ENCODE results near the gene HIF3A. TPM values are rescaled to one million over a fixed set of nuclear protein-coding genes. Genes with fewer than 3 reads are reported as not detected.

Gene HIF3A
- total RNA-seq, 4 donors from 2014 or later: 18.4 to 262 (median 91.2) TPM

DNA sequence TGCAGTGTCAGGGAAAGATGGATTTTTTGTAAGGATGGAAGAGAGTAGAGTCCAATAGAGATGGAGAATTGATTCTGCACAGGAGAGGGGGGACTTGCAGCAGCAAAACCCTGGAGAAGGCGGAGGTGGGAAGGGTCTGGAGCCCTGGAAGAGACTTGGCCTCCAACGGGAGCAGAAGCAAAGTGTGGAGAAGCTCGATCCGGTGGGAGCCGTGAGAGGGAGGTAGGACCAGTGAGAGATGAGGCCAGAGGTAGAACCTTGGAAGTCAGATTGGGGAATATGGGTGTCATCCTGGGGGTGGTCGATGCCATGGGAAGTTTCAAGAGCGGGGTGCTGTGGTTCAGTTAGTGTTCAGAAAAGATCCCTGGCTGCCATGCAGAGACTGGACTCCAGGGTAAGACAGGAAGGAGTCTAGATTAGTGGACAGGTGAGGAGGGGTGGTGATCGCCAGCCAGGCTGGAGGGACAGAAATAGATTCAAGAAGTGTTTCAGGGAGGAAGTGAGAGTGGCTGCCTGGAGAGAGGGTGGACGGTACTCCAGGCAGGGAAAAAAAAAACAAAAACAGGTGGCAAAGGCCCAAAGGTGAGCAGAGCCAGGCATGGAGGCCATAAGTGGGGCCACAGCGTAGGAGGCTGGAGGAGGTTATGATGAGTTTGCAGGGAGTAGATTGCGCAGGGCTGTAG lies 52.6 kb downstream of the HIF3A start:
- H3K4me3 ChIP-seq: no peak overlapping the region

DNA sequence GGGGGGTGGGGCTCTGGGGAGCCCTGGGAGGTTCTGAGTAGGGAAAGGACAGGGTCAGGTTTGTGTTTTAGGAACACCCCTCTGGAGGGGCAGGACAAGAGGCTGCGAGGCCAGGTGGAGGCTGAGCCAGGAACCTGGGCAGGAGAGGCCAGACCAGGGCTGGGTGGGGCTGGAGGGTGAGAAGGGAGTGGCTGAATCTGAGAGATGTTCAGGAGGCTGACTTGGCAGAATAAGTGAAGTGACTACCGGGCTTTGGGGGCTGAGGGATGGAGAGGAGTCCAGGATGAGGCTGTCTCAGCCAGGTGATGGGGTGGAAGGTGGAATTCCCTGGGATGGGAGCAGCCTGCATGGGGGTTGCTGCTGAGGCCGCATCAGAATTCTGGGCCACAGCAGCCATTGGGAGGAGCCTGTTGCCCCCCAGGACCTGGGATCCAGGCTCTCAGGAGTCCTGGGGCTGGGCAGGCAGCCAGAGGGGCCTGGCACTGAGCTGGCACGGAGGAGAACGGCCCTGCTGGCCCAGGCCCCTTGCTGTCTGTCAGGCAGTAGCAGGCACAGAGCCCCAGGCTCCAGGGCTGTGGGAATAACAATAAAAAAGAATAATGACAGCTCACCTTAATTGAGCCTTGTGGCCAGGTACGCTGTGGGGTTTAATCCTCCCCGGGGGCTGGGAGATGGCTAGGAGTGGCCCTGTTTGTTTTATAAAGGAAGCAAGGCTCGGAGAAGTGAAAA lies 53.4 kb downstream of the HIF3A start:
- Histone ChIP-seq H3K36me3 (peaks cover 0 to 24% (median 0%) of the 10 kb centered on the region in 3 donors), H3K9me3 (no peaks in the 10 kb centered on the region), H3K4me3 (peak overlapping the region in 2 of 4 donors; percentile 6 to 8), H3K27ac (peak overlapping the region; percentile 45 to 75 (median 68)), H3K27me3 (no peaks in the 10 kb centered on the region), H3K4me1 (peaks cover 4 to 55% (median 26%) of the 10 kb centered on the region in 4 donors)
- DNase-seq: peak in 1 of 3 donors; percentile 27
- TF ChIP-seq, protein P1, sequence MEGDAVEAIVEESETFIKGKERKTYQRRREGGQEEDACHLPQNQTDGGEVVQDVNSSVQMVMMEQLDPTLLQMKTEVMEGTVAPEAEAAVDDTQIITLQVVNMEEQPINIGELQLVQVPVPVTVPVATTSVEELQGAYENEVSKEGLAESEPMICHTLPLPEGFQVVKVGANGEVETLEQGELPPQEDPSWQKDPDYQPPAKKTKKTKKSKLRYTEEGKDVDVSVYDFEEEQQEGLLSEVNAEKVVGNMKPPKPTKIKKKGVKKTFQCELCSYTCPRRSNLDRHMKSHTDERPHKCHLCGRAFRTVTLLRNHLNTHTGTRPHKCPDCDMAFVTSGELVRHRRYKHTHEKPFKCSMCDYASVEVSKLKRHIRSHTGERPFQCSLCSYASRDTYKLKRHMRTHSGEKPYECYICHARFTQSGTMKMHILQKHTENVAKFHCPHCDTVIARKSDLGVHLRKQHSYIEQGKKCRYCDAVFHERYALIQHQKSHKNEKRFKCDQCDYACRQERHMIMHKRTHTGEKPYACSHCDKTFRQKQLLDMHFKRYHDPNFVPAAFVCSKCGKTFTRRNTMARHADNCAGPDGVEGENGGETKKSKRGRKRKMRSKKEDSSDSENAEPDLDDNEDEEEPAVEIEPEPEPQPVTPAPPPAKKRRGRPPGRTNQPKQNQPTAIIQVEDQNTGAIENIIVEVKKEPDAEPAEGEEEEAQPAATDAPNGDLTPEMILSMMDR (IDR thresholded peaks at IDR 0.05): no peak
- no peak for TF ChIP-seq POLR2A (IDR thresholded peaks at IDR 0.05)

More for the DNA sequence above, 52.6 kb downstream of the HIF3A start:
- Histone ChIP-seq H3K9me3 (no peaks in the 10 kb centered on the region), H3K4me1 (peaks cover 4 to 51% (median 26%) of the 10 kb centered on the region in 4 donors), H3K36me3 (peaks cover 0 to 17% (median 0%) of the 10 kb centered on the region in 3 donors), H3K27me3 (no peaks in the 10 kb centered on the region), H3K27ac (peak overlapping the region; percentile 45 to 75 (median 68))
- peak in 1 of 3 donors; percentile 31 for DNase-seq
- TF ChIP-seq, protein P1 (IDR thresholded peaks at IDR 0.05): no peak
- TF ChIP-seq POLR2A (IDR thresholded peaks at IDR 0.05): no peak

DNA sequence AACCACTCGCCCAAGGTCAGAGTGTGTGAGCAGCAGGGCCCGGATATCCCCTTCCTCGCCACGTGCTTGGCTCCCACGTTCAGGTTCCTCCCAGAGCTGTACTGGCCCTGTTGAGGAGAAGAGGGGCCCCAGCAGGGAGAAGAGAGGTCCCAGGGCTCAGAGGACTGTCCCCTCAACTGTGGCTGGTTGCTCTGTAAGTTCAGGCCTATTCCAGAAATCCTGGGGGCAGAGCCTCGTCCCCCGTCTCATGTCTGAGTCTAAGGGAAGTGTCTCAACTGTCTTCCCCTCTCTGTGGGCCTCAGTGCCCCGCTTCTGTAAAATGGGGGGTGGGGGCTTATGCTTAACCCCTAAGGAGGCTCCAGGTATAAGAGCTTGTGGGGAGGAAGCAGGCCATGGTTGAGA lies 53.9 kb downstream of the HIF3A start:
- H3K36me3 ChIP-seq: peaks cover 0 to 30% (median 0%) of the 10 kb centered on the region in 3 donors
- no peaks in the 10 kb centered on the region for H3K9me3 ChIP-seq
- TF ChIP-seq, protein P1 (IDR thresholded peaks at IDR 0.05): no peak
- no peak for TF ChIP-seq POLR2A (IDR thresholded peaks at IDR 0.05)
- DNase-seq: peak; percentile 50 to 70 (median 59)
- no peaks in the 10 kb centered on the region for H3K27me3 ChIP-seq
- H3K27ac ChIP-seq: peak overlapping the region; percentile 45 to 75 (median 68)
- peaks cover 4 to 61% (median 28%) of the 10 kb centered on the region in 4 donors for H3K4me1 ChIP-seq
- H3K4me3 ChIP-seq: no peak overlapping the region

DNA sequence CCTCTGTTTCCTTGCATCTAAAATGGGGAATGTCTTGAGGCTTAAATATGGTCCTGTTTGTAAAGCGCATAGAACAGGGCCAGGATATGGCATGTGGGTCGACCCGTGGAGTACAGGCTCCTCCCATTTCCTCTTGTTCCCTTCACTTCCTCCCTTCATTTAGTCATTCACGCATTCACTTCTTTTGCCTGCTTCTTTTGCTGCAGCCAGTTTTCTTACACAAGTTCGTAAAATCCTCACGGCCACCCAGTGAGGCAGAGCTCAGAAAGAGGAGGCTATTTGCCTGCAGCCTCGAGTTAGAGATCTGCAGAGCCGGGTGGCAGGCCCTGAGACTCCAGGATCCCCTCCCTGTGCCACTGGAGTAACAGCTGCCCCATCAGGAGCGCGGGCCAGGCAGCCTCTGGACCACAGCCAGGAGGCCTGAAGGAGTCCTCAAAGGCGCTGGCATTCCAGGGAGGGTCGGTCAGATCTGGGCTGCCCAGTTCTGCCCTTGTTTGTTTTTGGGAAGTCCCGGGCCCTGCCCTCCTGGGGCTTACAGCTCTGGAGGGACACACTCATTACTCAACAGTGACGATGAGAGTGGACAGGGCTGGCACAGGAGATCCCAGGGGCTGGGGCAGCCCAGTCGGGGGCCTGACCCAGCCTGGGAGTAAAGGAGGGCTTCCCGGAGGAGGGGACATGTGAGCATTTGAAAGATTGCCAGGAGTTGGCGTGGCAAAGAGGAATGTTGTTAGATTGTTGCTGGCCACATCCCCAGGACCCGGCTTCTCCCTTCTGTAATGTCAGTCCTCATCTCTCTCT lies 54.6 kb downstream of the HIF3A start:
- Histone ChIP-seq H3K36me3 (peaks cover 0 to 37% (median 0%) of the 10 kb centered on the region in 3 donors), H3K27me3 (no peaks in the 10 kb centered on the region), H3K27ac (peak overlapping the region; percentile 45 to 75 (median 68)), H3K4me1 (peaks cover 4 to 67% (median 28%) of the 10 kb centered on the region in 4 donors), H3K9me3 (no peaks in the 10 kb centered on the region), H3K4me3 (peak overlapping the region in 2 of 4 donors; percentile 8 to 9)
- TF ChIP-seq, protein P1 (IDR thresholded peaks at IDR 0.05): no peak
- TF ChIP-seq POLR2A (IDR thresholded peaks at IDR 0.05): no peak
- DNase-seq: peak in 2 of 3 donors; percentile 30 to 62
